Ishikawa (cell line): Measurements from ENCODE around the gene IFNW1.

Experiments
- CREB1 ChIP-seq: IDR thresholded peaks from 2 replicates; pipeline ENCODE4 v1.6.1; 2012; ENCODE audit warnings: low read depth
- EGR1 ChIP-seq: IDR thresholded peaks from 2 replicates; pipeline ENCODE4 v1.6.1; 2012
- MAX ChIP-seq: IDR thresholded peaks from 2 replicates; pipeline ENCODE4 v1.6.1; 2012
- RAD21 ChIP-seq: IDR thresholded peaks from 2 replicates; pipeline ENCODE4 v1.6.1; 2012; ENCODE audit warnings: low read depth
- TAF1 ChIP-seq: IDR thresholded peaks from 2 replicates; pipeline ENCODE4 v1.6.1; 2012; ENCODE audit warnings: low read depth, mild to moderate bottlenecking
- TEAD4 ChIP-seq: IDR thresholded peaks from 2 replicates; pipeline ENCODE4 v1.6.1; 2012
- YY1 ChIP-seq: IDR thresholded peaks from 2 replicates; pipeline ENCODE4 v1.6.1; 2012; ENCODE audit warnings: low read depth

GRCh38 chr9:21172156-21172555, 30.5 kb upstream of the IFNW1 start:
- TF ChIP-seq EGR1 (no peak), RAD21 (no peak), MAX (no peak), YY1 (no peak), TAF1 (no peak), TEAD4 (no peak), CREB1 (no peak)
